K562 (cell line): ENCODE measurements around the gene PRR15L. TPM values are rescaled to one million over a fixed set of nuclear protein-coding genes. Genes with fewer than 3 reads are reported as not detected.

ENCODE experiments used
- CHD7 ChIP-seq: fragments of 200-600 bp; sonication (generic); IDR thresholded peaks from one replicate; pipeline ENCODE4 v1.6.1; 2012; ENCODE audit warnings: mild to moderate bottlenecking, low read depth, low read length, inconsistent platforms
- ETV1 ChIP-seq: fragments of 450-650 bp; conservative IDR thresholded peaks from 2 replicates; pipeline ENCODE4 v1.6.1; 2016; ENCODE audit warnings: missing genetic modification characterization, control low read depth, low read depth, missing compliant biosample characterization
- ETV6 ChIP-seq, 3 experiments: fragments of 150-350 bp in 1 of 3; sonication (generic) in 1 of 3; formaldehyde crosslinking in 1 of 3; IDR thresholded peaks; 2 replicates each; pipeline versions ENCODE4 v1.6.1 to v1.8.0; 2014 to 2022; ENCODE audit warnings: borderline replicate concordance in 2 of 3, low read depth in 2 of 3, antibody characterized with exemption in 1 of 3, low read length in 1 of 3, mild to moderate bottlenecking in 1 of 3, missing genetic modification reagents in 1 of 3
- PATZ1 ChIP-seq: fragments of 250-450 bp; sonication (Bioruptor Pico); IDR thresholded peaks from 2 replicates; pipeline ENCODE4 v1.5.0; 2020; ENCODE audit warnings: mild to moderate bottlenecking, borderline replicate concordance
- PHF20 ChIP-seq: fragments of 450-650 bp; IDR thresholded peaks from 2 replicates; pipeline ENCODE4 v1.6.1; 2018; ENCODE audit not compliant: partially characterized antibody
- POLR3A ChIP-seq: IDR thresholded peaks from 2 replicates; pipeline ENCODE4 v1.6.1; 2011; ENCODE audit warnings: borderline replicate concordance, mild to moderate bottlenecking, moderate library complexity; ENCODE audit not compliant: insufficient read length, insufficient read depth; ENCODE audit errors: extremely low read depth
- POLR3G ChIP-seq: IDR thresholded peaks from 2 replicates; pipeline ENCODE4 v1.6.1; 2011; ENCODE audit not compliant: insufficient read length, insufficient replicate concordance; ENCODE audit errors: extremely low read depth
- SRF ChIP-seq, 2 experiments: fragments of 250-450, 450-650 bp in 1 of 2; sonication (Bioruptor Pico) in 1 of 2; sonication (generic) in 1 of 2; formaldehyde crosslinking; IDR thresholded peaks; 2 replicates each; pipeline versions ENCODE4 v1.5.0 to v1.5.1; 2020 to 2022; ENCODE audit warnings: mild to moderate bottlenecking in 1 of 2, missing genetic modification reagents in 1 of 2
- TEAD4 ChIP-seq, 2 experiments: sonication (generic) in 1 of 2; formaldehyde crosslinking in 1 of 2; IDR thresholded peaks; 2 replicates each; pipeline versions ENCODE4 v1.6.1 to v1.8.0; 2012 to 2022; ENCODE audit warnings: borderline replicate concordance in 1 of 2, inconsistent platforms in 1 of 2, low read length in 1 of 2, mild to moderate bottlenecking in 1 of 2, missing genetic modification reagents in 1 of 2
- ZBTB9 ChIP-seq: fragments of 450-650 bp; formaldehyde crosslinking; IDR thresholded peaks from 2 replicates; pipeline ENCODE4 v1.4.0; 2020; ENCODE audit warnings: mild to moderate bottlenecking, moderate library complexity
- polyA plus RNA-seq, 8 experiments: library from polyadenylated mRNA; depleted of rRNA in 4 of 8; stranded (reverse) in 5 of 8; unstranded in 3 of 8; fragments of >200 nt; fragmentation: Nextera tagmentation in 2 of 8; fragmentation: Illumina TruSeq in 1 of 8; extraction: Ambion mirVana in 2 of 8; extraction: Trizol in 1 of 8; gene quantifications; 2 replicates each; pipeline versions ENCODE4 v1.2.1 to v1.2.3, GENCODE V29; 2011 to 2014; ENCODE audit warnings: inconsistent platforms in 1 of 8, missing spikeins in 1 of 8
- total RNA-seq, 7 experiments: library from RNA; depleted of rRNA in 6 of 7; stranded (reverse); fragments of >200 nt in 6 of 7; fragmentation: Illumina TruSeq in 2 of 7; extraction: Trizol in 2 of 7; gene quantifications; 2 replicates each; pipeline versions ENCODE4 v1.2.1 to v1.2.3, GENCODE V29; 2011 to 2021; ENCODE audit warnings: low replicate concordance in 1 of 7

The PRR15L gene
- total and polyA plus RNA-seq, 9 of the 15 experiments (the other 6 are each of a cell fraction or from before 2014, with no cell fraction given), result 0.03 TPM; not detected in 8

GRCh38 chr17:48002266-48002915, 44.7 kb upstream of the PRR15L start (continued):
- TF ChIP-seq PATZ1 (CRISPR knock-in tag) (no peak), ETV6 (IDR thresholded peaks at IDR 0.05; ENCODE audit: borderline replicate concordance in 1 of 2, low read depth in 2 of 2, low read length in 1 of 2) (no peak), ETV6 (CRISPR knock-in tag; IDR thresholded peaks at IDR 0.05; ENCODE audit: borderline replicate concordance) (no peak), POLR3G (no peak), CHD7 (no peak), ETV1 (peak; percentile 31; the same call in 1 of the 2 replicates), PHF20 (no peak), SRF (CRISPR knock-in tag; IDR thresholded peaks at IDR 0.05) (no peak), POLR3A (no peak), TEAD4 (IDR thresholded peaks at IDR 0.05; ENCODE audit: low read length) (no peak; the same call in 1 of the 2 replicates), TEAD4 (CRISPR knock-in tag; IDR thresholded peaks at IDR 0.05; ENCODE audit: borderline replicate concordance) (no peak), ZBTB9 (CRISPR knock-in tag) (no peak)
